ENCODE results near the gene LGR5.
"Not testable (repeated sequence)": the region's sequence is repeated elsewhere in the genome, so short reads cannot be mapped to it uniquely, and the experiment has no call there.

The LGR5 gene

GRCh38 chr12:71474791-71475190, 35.2 kb downstream of the LGR5 start:
- DNase-seq (ENCODE audit: low read depth), result peak; percentile 33
- no peak overlapping the region for H3K4me3 ChIP-seq (ENCODE audit: low read length)
- TF ChIP-seq CTCF (conservative IDR thresholded peaks at IDR 0.05; ENCODE audit: low read length), result no peak

- no peak overlapping the region for H3K4me3 ChIP-seq (ENCODE audit: low read length)
- DNase-seq (ENCODE audit: low read depth), result peak; percentile 82
- TF ChIP-seq CTCF (conservative IDR thresholded peaks at IDR 0.05; ENCODE audit: low read length), result no peak
Measured at GRCh38 chr12:71475280-71475679, 35.7 kb downstream of the LGR5 start.

- peak; percentile 94 for DNase-seq (ENCODE audit: low read depth)
- no peak for TF ChIP-seq CTCF (conservative IDR thresholded peaks at IDR 0.05; ENCODE audit: low read length)
- no peak overlapping the region for H3K4me3 ChIP-seq (ENCODE audit: low read length)
Measured at GRCh38 chr12:71476513-71476912, 36.9 kb downstream of the LGR5 start.

GRCh38 chr12:71477609-71478008, 38.0 kb downstream of the LGR5 start:
- TF ChIP-seq CTCF (conservative IDR thresholded peaks at IDR 0.05; ENCODE audit: low read length), result no peak
- no peak overlapping the region for H3K4me3 ChIP-seq (ENCODE audit: low read length)
- peak; percentile 5 for DNase-seq (ENCODE audit: low read depth)

- TF ChIP-seq CTCF (conservative IDR thresholded peaks at IDR 0.05; ENCODE audit: low read length), result peak; percentile 31
- no peak overlapping the region for H3K4me3 ChIP-seq (ENCODE audit: low read length)
- no peak for DNase-seq (ENCODE audit: low read depth)
Measured at GRCh38 chr12:71478270-71478669, 38.7 kb downstream of the LGR5 start.

GRCh38 chr12:71484272-71484905, 44.8 kb downstream of the LGR5 start:
- no peak overlapping the region for H3K4me3 ChIP-seq (ENCODE audit: low read length)
- no peak for DNase-seq (ENCODE audit: low read depth)
- TF ChIP-seq CTCF (conservative IDR thresholded peaks at IDR 0.05; ENCODE audit: low read length), result no peak

GRCh38 chr12:71490844-71491243, 51.2 kb downstream of the LGR5 start:
- DNase-seq (ENCODE audit: low read depth), result not testable (repeated sequence)

GRCh38 chr12:71492604-71493003, 53.0 kb downstream of the LGR5 start:
- no peak for DNase-seq (ENCODE audit: low read depth)
- H3K4me3 ChIP-seq (ENCODE audit: low read length), result no peak overlapping the region
- TF ChIP-seq CTCF (conservative IDR thresholded peaks at IDR 0.05; ENCODE audit: low read length), result no peak

More at GRCh38 chr12:71490844-71491243, 51.2 kb downstream of the LGR5 start:
- not testable (repeated sequence) for H3K4me3 ChIP-seq (ENCODE audit: low read length)

All from AG10803 (cell line).